OCI-LY7 (cell line): ENCODE measurements around the gene WDCP. TPM values are rescaled to one million over a fixed set of nuclear protein-coding genes. Genes with fewer than 3 reads are reported as not detected.

Experiments
- BruUV-seq: library from RNA; stranded (reverse); fragments of 400-500 nt; replicated peaks from 2 replicates; lab custom pipeline; 2021; lab: Mats Ljungman, UMichigan
- CTCF ChIA-PET: fragments of 300-600 bp; sonication (Branson Sonifier 250); formaldehyde crosslinking; loops from one replicate; lab custom pipeline; 2022; ENCODE audit warnings: antibody characterized with exemption; ENCODE audit not compliant: unreplicated experiment; lab: Charles Lee
- POLR2A ChIA-PET: fragments of 300-600 bp; sonication (Branson Sonifier 250); formaldehyde crosslinking; loops from one replicate; lab custom pipeline; 2022; ENCODE audit warnings: antibody characterized with exemption; lab: Charles Lee
- DNase-seq: peaks from one replicate; pipeline ENCODE4 v3.0.0-alpha.2; 2015; ENCODE audit warnings: low spot score
- H2AFZ ChIP-seq: fragments of 200-600 bp; sonication (generic), shearing (Covaris generic); 2 replicates; pipeline ENCODE4 v1.6.1; 2014; ENCODE audit warnings: mild to moderate bottlenecking, antibody characterized with exemption, low read length, moderate library complexity
- H3K27ac ChIP-seq: fragments of 200-600 bp; sonication (generic); 2 replicates; pipeline ENCODE4 v1.5.1; 2014; ENCODE audit warnings: mixed run types, low read depth, mild to moderate bottlenecking, moderate library complexity, low read length, inconsistent platforms; ENCODE audit not compliant: poor library complexity, severe bottlenecking
- H3K36me3 ChIP-seq: fragments of 200-600 bp; sonication (generic); 2 replicates; pipeline ENCODE4 v1.6.1; 2014; ENCODE audit warnings: mild to moderate bottlenecking, antibody characterized with exemption, low read length, moderate library complexity, mixed read lengths; ENCODE audit not compliant: insufficient read depth
- H3K4me1 ChIP-seq: fragments of 200-600 bp; sonication (generic); 2 replicates; pipeline ENCODE4 v1.5.1; 2014; ENCODE audit warnings: mild to moderate bottlenecking, low read length; ENCODE audit not compliant: insufficient read depth, poor library complexity, severe bottlenecking
- H3K4me2 ChIP-seq: fragments of 200-600 bp; sonication (generic); 2 replicates; pipeline ENCODE4 v1.6.1; 2014; ENCODE audit warnings: mild to moderate bottlenecking, low read length
- H3K4me3 ChIP-seq: fragments of 200-600 bp; sonication (generic); 2 replicates; pipeline ENCODE4 v1.5.1; 2014; ENCODE audit warnings: mild to moderate bottlenecking, low read depth, low read length; ENCODE audit not compliant: poor library complexity, severe bottlenecking
- H3K79me2 ChIP-seq: fragments of 200-600 bp; sonication (generic); 2 replicates; pipeline ENCODE4 v1.6.1; 2016; ENCODE audit warnings: low read depth, mild to moderate bottlenecking, low read length, moderate library complexity, mixed read lengths; ENCODE audit not compliant: insufficient read depth
- H3K9me2 ChIP-seq: fragments of 200-600 bp; sonication (generic); 2 replicates; pipeline ENCODE4 v1.6.1; 2016; ENCODE audit warnings: mild to moderate bottlenecking, low read length, mixed read lengths; ENCODE audit not compliant: insufficient read depth
- H3K9me3 ChIP-seq: fragments of 200-600 bp; sonication (generic); 2 replicates; pipeline ENCODE4 v1.6.1; 2014; ENCODE audit warnings: mild to moderate bottlenecking, mixed run types, low read length, mixed read lengths
- H4K20me1 ChIP-seq: fragments of 200-600 bp; sonication (generic); 2 replicates; pipeline ENCODE4 v1.6.1; 2014; ENCODE audit warnings: mild to moderate bottlenecking, antibody characterized with exemption, low read length, moderate library complexity, mixed read lengths; ENCODE audit not compliant: insufficient read depth
- CTCF ChIP-seq: fragments of 200-600 bp; sonication (generic); conservative IDR thresholded peaks from 2 replicates; pipeline ENCODE4 v1.5.1; 2014; ENCODE audit warnings: mild to moderate bottlenecking, antibody characterized with exemption, low read length, moderate library complexity, mixed read lengths
- EZH2phosphoT487 ChIP-seq: fragments of 200-600 bp; sonication (generic); IDR thresholded peaks from 2 replicates; pipeline ENCODE4 v1.6.1; 2018; ENCODE audit warnings: low read depth, borderline replicate concordance, mild to moderate bottlenecking, mixed run types, antibody characterized with exemption, low read length, moderate library complexity, mixed read lengths
- intact Hi-C: fragments of 100-400 bp; cut with micrococcal nuclease; formaldehyde crosslinking; loops from one replicate; pipeline ENCODE4 v1.10.0; 2022; ENCODE audit not compliant: unreplicated experiment
- total RNA-seq, 2 experiments: library from RNA; depleted of rRNA in 1 of 2; stranded (reverse); fragments of >200 nt in 1 of 2; shearing (Covaris generic) in 1 of 2; gene quantifications; 2 replicates each; pipeline ENCODE4 v1.2.3, GENCODE V29; 2014 to 2022

WDCP gene
- total RNA-seq, 2 experiments from 2014 or later: 13.9 to 21.0 TPM

- Histone ChIP-seq H3K9me3 (no peaks in the 10 kb centered on the region), H3K4me3 (no peak overlapping the region), H3K36me3 (no peaks in the 10 kb centered on the region), H2AFZ (no peak overlapping the region), H4K20me1 (no peaks in the 10 kb centered on the region), H3K27ac (no peak overlapping the region), H3K9me2 (no peaks in the 10 kb centered on the region), H3K4me1 (no peaks in the 10 kb centered on the region), H3K79me2 (no peaks in the 10 kb centered on the region), H3K4me2 (no peak overlapping the region)
- TF ChIP-seq CTCF: no peak
- no peak for TF ChIP-seq EZH2phosphoT487
- no peak for DNase-seq
- intact Hi-C loops: no loop called here
- BruUV-seq: no TSS peak
- ChIA-PET POLR2A (interaction anchor here (0.7 to 1.4 kb wide), 2 partner anchors 35 to 85 kb away, joined by 3 to 4 read pairs; partner anchors contain the start of genes ATAD2B and WDCP), CTCF (interaction anchor here (0.6 kb wide), 1 partner anchor 47 kb away, joined by 3 read pairs; no protein-coding TSS in a partner anchor)
These were observed 34.5 kb downstream of the WDCP start for GRCh38 chr2:24012521-24013188.

- ChIA-PET POLR2A (interaction anchor here (0.6 to 1.4 kb wide), 2 partner anchors 84 to 1125 kb away, joined by 3 to 4 read pairs; partner anchors contain the start of gene ATAD2B), CTCF (interaction anchor here (0.7 kb wide), 1 partner anchor 83 kb away, joined by 3 read pairs; no protein-coding TSS in a partner anchor)
- Histone ChIP-seq H3K79me2 (no peaks in the 10 kb centered on the region), H3K9me2 (no peaks in the 10 kb centered on the region), H4K20me1 (no peaks in the 10 kb centered on the region), H3K4me3 (no peak overlapping the region), H3K4me1 (no peaks in the 10 kb centered on the region), H3K4me2 (no peak overlapping the region), H3K27ac (no peak overlapping the region), H2AFZ (no peak overlapping the region), H3K36me3 (no peaks in the 10 kb centered on the region), H3K9me3 (no peaks in the 10 kb centered on the region)
- no peak for DNase-seq
- intact Hi-C loops: no loop called here
- TF ChIP-seq EZH2phosphoT487: no peak
- no peak for TF ChIP-seq CTCF
- no TSS peak for BruUV-seq
These were observed 35.7 kb downstream of the WDCP start for GRCh38 chr2:24011250-24012104.
